Activated T-cell treated with anti-CD3 and anti-CD28 coated beads for 4 hours (primary cell): ENCODE data around the gene RALB.
A peak's percentile ranks its signal among the peaks of the same experiment; 100 is the strongest.
"Not testable (repeated sequence)": the region's sequence is repeated elsewhere in the genome, so short reads cannot be mapped to it uniquely, and the experiment has no call there.

Experiments
- DNase-seq: peaks from one replicate; pipeline ENCODE4 v3.0.0-alpha.2; 2020

The RALB gene

DNA sequence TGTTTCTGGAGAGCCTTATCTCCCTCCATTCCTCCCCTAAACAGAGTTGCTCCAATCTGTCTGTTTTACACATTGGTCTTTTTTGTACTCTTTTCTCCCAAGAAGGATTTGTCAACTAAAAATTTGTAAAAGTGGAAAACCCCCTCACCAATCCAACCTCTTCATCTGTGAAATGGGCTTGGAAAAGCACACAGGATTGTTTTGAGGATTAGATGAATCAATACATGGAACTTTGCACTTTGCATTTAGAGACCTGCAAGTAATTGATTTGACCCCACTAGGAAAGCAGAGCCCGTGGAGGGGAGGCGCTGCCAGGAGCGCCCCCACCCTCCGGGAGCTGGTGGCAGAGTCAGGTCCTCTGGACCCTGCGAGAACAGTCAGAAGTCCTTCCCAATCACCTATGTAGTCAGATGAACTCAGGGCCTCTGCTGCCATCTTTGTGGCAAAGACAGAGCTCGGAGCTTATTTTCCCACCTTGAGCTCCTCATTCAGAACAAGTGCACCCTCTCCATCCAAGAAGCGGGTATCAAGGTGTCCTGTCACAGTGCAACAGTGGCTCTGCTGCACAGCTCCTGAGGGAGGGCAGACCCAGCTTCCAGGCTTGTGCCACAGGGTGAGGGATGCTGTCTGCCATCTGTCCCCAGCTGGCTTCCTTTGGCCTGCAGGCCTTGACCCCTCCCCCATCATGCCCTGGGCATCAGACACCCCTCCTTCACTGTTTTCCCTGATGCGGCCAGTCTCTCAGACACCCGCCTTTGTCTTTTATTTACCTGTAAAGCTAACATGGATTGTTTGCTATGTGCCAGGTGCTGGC lies 27.7 kb upstream of the RALB start:
- DNase-seq: no peak

- DNase-seq: no peak
These were observed 27.0 kb upstream of the RALB start for GRCh38 chr2:120225549-120226065.

- DNase-seq: no peak
These were observed 26.3 kb upstream of the RALB start for GRCh38 chr2:120226316-120226715.

- DNase-seq: peak; percentile 21
These were observed 25.3 kb upstream of the RALB start for GRCh38 chr2:120227111-120227991.

- no peak for DNase-seq
These were observed 24.1 kb upstream of the RALB start for GRCh38 chr2:120228503-120228902.

DNA sequence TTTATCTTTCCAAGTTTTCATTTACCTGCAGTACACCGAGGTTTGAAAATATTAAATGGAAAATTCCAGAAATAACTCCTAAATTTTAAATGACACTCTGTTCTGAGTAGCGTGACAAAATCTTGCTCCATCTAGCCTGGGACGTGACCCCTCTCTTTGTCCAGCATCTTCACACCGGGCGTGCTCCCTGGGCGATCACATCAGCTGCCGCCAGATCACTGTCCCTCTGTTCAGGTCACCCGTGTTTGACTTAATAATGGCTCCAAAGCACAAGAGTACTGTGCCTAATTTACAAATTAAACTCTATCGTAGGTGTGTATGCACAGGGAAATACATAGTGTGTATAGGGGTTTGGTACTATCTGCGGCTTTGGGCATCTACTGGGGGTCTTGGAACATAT lies 23.3 kb upstream of the RALB start:
- DNase-seq: no peak

GRCh38 chr2:120230515-120231471 lies 21.9 kb upstream of the RALB start:
- no peak for DNase-seq

- DNase-seq: peak; percentile 53
These were observed 21.1 kb upstream of the RALB start for GRCh38 chr2:120231564-120231973.

GRCh38 chr2:120231974-120232635 lies 20.5 kb upstream of the RALB start:
- DNase-seq: peak; percentile 67

DNA sequence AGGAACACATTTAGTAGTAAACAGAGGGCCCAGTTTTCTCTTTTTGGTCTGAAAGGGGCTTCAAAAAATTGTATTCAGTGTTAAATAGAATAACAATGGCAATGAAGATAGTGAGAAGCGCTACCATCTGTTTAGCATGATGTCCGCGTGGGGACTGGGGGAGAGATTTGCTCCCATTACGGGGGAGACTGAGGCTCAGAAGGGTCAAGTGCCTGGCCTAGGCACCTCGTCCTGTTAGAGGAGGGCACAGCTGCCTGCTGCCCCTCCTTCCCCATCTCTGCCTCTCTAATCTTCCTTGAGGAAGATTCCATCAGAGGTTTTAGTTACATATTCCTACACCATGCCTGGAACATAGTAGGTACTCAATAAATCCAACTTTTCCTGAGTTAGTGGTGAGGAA lies 19.4 kb upstream of the RALB start:
- no peak for DNase-seq

GRCh38 chr2:120235158-120235557 lies 17.5 kb upstream of the RALB start:
- DNase-seq: not testable (repeated sequence)

GRCh38 chr2:120235681-120236080 lies 17.0 kb upstream of the RALB start:
- no peak for DNase-seq

DNA sequence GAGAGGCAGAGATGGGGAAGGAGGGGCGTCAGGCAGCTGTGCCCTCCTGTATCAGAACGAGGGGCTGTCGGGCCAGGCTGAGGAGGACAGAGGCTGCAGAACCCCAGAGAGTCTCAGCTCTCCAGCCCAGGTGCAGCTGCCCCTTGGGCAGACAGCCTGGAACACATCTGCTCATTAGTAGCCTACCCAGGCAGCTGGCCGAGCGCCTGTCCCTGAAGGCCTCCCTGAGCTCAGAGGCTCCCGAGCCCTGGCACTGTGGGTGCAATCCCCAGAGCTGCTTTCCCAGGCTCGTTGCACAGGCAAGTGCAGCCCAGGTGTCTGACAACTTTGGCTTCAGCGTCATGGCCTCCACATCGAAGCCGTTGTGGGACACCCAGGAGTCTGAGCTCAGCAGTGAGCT lies 16.3 kb upstream of the RALB start:
- DNase-seq: no peak

DNA sequence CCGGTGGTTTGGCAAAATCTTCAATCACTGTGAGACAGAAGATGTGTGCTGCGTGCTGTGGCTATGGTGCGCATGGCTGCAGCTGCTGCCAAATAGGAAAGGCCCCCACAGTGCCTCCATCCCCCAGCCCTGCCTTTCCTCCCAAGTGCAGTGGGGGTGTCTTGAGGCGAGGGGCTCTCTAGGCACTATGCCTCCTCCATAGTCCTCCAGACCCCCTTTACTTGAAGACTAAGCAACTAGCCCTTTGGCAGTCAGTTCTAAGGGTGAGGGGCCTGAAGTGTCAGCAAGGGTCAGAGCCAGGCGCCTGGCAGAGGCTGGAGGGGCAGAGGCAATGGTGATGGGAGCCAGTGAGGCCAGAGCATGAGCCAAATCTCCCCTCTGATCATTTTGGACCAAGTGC lies 15.9 kb upstream of the RALB start:
- DNase-seq: no peak

DNA sequence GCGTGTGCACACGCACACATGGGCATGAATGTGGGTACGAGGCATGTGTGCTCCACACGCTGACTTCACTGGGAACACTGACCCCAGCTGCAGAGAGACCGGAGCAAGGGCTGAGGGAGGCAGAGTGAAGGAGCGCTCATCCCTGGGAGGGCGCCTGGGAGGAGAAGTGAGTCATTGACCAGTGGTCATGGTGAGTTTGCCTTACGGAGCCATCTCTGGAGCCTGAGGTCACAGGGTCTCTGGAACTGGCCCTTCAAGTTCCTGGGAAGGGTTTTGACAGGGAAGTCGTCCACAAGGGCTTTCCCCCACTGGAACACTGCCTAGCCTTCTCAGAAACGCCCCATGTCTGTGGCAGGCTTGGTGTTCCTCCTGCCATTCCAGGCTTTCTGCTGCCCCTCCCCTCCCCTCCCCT lies 15.2 kb upstream of the RALB start:
- DNase-seq: no peak

GRCh38 chr2:120238728-120239487 lies 13.7 kb upstream of the RALB start:
- DNase-seq: no peak

GRCh38 chr2:120239488-120240287 lies 13.0 kb upstream of the RALB start:
- no peak for DNase-seq

DNA sequence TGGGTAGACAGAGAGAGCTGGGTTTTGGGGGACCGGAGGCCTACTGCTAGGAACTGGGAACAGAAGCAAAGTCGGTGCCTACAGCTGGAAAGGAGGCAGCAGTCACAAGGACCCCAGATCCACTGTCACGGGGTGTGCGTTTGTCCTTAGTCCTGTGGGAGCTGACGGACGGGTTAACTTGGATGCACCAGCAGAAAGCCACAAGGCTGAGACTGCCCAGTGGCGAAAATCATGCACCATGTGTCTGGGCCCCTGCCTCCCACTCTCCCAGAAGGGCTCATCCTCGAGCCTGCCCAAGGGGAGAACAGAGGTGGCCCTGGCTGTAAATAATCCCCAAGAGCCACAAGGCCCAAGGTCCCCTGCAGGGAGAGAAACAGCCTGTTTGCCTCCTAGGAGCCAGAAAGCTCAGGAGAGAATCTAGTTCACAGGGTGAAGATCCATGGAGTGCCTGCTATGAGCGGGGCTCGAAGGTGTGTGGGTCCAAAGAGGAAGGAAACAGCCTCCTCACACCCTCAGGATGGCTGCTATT lies 11.7 kb upstream of the RALB start:
- DNase-seq: no peak

- no peak for DNase-seq
These were observed 11.0 kb upstream of the RALB start for GRCh38 chr2:120241684-120242083.

DNA sequence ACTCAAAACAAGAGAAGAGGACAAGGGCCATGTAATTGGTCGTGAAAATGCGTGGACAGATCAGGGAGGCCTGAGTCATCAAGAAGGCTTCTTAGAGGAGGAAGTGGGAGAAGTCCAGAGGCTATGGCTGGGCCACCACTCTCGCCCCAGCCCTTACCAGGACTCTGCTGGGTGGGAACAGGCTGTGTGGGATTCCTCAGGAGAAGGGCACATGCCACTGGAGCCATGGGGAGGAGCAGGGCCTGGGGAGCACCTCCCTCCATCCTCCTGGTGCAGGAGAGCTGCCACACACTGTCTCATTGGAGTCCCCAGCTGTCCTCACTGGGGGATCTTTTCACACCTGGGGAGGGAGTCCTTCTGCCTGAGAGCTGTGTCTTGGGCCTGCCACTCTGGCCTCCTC lies 9.4 kb upstream of the RALB start:
- DNase-seq: no peak
